Astrocyte of the spinal cord (primary cell): Measurements from ENCODE around the gene NLRP6.

Experiments
- DNase-seq: peaks from one replicate; pipeline ENCODE4 v3.0.0; 2011; ENCODE audit warnings: low read depth, low spot score
- H3K4me3 ChIP-seq: 2 replicates; pipeline ENCODE4 v1.5.1; 2011; ENCODE audit warnings: low read depth, mild to moderate bottlenecking, low read length, moderate library complexity
- in situ Hi-C: cut with HindIII; loops from 2 replicates; pipeline ENCODE4 v1.10.0; 2017; ENCODE audit warnings: low sequenced_read_pairs
- TF ChIP-seq, protein P1 (sequence below): IDR thresholded peaks from 2 replicates; pipeline ENCODE4 v1.5.1; 2012; ENCODE audit warnings: low read depth, mild to moderate bottlenecking, low read length, inconsistent platforms

Gene NLRP6

DNA sequence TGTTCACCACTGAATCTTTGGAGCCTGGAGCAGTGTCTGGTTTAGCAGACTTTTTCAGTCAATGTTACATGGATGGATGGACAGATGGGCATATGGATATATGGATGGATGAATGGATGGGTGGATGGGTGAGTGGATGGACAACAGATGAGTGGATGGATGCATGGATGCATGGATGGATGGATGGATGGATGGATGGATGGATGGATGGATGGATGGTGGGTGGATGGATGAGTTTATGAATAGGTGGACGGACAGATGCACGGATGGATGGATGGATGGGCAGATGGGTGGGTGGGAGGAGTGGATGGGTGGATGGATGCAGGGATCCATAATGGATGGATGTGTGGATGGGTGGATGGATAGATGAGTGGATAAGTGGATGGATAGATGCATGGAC lies 22.4 kb upstream of the NLRP6 start:
- TF ChIP-seq, protein P1, sequence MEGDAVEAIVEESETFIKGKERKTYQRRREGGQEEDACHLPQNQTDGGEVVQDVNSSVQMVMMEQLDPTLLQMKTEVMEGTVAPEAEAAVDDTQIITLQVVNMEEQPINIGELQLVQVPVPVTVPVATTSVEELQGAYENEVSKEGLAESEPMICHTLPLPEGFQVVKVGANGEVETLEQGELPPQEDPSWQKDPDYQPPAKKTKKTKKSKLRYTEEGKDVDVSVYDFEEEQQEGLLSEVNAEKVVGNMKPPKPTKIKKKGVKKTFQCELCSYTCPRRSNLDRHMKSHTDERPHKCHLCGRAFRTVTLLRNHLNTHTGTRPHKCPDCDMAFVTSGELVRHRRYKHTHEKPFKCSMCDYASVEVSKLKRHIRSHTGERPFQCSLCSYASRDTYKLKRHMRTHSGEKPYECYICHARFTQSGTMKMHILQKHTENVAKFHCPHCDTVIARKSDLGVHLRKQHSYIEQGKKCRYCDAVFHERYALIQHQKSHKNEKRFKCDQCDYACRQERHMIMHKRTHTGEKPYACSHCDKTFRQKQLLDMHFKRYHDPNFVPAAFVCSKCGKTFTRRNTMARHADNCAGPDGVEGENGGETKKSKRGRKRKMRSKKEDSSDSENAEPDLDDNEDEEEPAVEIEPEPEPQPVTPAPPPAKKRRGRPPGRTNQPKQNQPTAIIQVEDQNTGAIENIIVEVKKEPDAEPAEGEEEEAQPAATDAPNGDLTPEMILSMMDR: no peak
- H3K4me3 ChIP-seq: no peak overlapping the region
- no peak for DNase-seq
- in situ Hi-C loops: no loop called here

DNA sequence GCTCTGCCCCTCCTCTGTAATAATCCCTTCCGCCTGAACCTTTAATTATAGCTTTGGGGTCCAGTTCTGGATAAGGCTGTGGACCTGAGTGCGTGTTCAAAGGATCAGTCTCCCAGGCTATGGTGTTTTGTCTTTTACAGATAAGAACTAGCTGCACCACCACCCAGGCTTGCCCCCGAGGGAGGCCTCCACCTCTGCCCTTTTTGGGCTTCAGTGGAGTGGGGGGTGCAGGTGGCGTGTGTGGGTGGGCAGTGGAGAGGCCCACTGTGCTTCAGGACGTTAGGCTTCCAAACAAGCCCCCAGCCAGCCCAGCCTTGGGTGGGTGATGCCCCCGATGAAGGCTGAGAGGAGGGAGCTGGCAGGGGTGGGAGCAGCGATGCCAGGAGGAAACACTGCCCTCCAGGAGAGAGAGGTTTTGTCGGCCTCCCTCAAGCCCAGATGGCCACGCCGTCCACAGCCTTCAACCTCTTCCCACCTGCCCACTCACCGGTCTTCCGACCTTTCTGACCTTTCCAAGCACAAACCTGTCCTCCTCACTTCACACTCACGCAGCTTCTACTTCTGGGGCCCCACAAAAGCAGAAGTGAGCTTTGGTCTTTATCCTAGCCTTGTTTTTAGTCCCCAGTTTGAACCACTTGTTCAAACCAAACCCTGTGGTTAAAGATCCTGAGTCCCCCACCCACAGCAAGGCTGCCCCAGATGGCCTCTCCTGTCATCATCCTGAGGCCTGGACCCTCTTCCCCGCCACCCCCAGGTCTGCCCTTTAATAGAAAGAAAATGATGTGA lies 21.1 kb upstream of the NLRP6 start:
- no peak overlapping the region for H3K4me3 ChIP-seq
- no peak for DNase-seq
- TF ChIP-seq, protein P1: no peak
- in situ Hi-C loops: no loop called here

DNA sequence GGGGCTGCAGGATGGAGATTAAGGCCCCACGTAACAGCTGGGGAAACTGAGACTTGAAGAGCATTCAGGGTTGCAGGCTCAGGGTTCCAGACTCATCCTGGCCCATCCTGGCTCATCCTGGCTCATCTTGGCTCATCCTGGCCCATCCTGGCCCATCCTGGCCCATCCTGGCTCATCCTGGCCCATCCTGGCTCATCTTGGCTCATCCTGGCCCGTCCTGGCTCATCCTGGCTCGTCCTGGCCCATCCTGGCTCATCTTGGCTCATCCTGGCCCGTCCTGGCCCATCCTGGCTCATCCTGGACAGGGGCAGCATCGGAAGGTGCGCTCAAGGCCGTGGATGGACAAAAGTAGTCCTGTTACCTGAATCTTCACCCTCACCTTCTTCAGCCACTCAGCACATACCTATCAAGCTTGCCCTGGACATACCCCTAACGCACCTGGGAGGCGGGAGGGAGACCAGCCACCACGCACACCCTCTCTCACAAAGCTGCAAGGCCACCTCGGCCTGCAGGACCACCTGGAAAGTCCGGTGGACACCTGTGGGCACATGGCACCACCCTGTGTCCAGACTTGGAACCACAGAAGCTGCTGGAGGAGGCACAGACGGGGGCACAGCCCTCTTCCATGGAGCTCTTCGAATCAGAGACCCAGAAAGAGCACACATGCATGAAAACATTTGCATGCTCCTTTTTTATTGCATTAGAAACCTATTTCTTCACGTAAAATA lies 20.3 kb upstream of the NLRP6 start:
- DNase-seq: no peak
- H3K4me3 ChIP-seq: no peak overlapping the region
- in situ Hi-C loops: no loop called here
- TF ChIP-seq, protein P1: no peak

DNA sequence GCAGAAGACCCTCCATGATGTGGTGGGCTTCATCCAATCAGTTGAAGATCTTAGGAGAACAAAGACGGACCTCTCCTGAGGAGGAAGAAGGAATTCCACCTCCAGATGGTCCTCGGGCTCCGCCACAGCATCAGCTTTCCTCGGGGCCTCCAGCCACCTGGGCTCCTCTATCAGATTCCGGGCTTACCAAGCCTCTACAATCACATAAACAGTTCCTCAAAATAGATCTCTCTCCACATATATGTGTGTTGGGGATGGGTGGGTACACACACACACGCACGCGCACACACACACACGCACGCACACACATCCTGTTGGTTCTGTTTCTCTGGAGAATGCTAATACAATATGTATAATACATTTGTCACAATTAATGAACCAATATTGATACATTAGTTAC lies 18.8 kb upstream of the NLRP6 start:
- in situ Hi-C loops: no loop called here
- TF ChIP-seq, protein P1: no peak

DNA sequence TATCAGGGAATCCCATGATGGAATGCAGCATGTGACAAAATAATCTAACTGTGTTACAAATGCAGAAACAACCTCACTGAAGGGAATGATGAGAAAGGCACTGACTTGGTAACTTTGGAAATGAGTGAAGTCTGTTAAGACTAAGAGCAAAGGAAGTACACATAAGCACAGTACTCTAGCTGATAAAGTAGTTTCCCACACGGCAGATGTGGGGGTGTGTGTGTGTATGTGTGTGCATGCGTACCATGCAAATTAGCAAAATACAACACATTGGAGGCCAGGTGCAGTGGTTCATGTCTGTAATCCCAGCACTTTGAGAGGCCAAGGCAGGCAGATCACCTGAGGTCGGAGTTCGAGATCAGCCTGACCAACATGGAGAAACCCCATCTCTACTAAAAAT lies 16.6 kb upstream of the NLRP6 start:
- no peak for DNase-seq
- TF ChIP-seq, protein P1: no peak
- H3K4me3 ChIP-seq: no peak overlapping the region
- in situ Hi-C loops: no loop called here

More for the DNA sequence above, 18.8 kb upstream of the NLRP6 start:
- no peak overlapping the region for H3K4me3 ChIP-seq
- DNase-seq: no peak

DNA sequence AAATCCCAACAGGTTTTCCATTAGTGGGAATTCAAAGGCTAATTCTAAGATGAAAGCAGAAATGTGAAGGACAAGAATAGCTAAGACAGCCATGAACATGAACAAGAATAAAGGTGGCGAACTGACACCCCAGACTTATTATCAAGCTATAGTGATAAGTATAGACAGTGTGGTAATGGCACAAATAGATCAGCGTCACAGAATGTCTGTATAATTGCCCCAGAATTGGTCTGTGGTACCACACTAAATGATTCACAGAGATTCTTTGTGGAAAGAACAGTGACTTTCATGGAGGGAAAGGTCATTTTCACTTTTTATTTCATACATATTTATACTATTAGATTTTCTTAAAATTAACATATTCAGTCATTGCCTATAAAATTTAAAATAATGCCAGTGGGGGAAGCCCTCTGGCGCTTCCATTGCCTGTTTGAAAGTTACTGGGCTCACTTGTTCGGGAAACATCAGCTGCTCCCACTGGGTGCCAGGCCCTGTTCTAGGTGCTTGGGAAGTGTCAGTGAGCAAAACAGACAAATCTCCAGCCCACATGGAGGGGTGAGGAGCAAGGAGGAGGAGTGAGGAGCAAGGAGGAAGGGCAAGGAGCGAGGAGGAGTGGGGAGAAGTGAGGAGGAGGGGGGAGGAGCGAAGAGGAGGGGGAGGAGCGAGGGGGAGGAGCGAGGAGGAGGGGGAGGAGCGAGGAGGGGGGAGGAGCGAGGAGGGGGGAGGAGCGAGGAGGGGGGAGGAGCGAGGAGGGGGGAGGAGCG lies 11.3 kb upstream of the NLRP6 start:
- TF ChIP-seq, protein P1: no peak
- DNase-seq: no peak
- in situ Hi-C loops: no loop called here
- H3K4me3 ChIP-seq: no peak overlapping the region
